Measurements from ENCODE around the gene FBLIM1. TPM values are rescaled to one million over a fixed set of nuclear protein-coding genes. Genes with fewer than 3 reads are reported as not detected.

FBLIM1 gene
- total RNA-seq, 1 experiment from 2014 or later: 25.6 TPM

GRCh38 chr1:15764269-15764764 is 5.7 kb downstream of the FBLIM1 start:
- intact Hi-C loops (cut with micrococcal nuclease; ENCODE audit: unreplicated experiment): no loop called here
- BruUV-seq (replicated peaks): no TSS peak
- Mint-ChIP-seq H3K4me1 (ENCODE audit: low read depth, unreplicated experiment) (peaks cover 12% of the 10 kb centered on the region), H3K27ac (ENCODE audit: unreplicated experiment) (peak overlapping the region; percentile 50), H3K9me3 (ENCODE audit: low read depth, unreplicated experiment) (no peaks in the 10 kb centered on the region), H3K4me3 (ENCODE audit: low read depth, unreplicated experiment) (no peak overlapping the region), H3K36me3 (ENCODE audit: insufficient read depth, unreplicated experiment) (peaks cover 15% of the 10 kb centered on the region), H3K27me3 (ENCODE audit: unreplicated experiment) (no peaks in the 10 kb centered on the region)
- TF ChIP-seq, protein P1, sequence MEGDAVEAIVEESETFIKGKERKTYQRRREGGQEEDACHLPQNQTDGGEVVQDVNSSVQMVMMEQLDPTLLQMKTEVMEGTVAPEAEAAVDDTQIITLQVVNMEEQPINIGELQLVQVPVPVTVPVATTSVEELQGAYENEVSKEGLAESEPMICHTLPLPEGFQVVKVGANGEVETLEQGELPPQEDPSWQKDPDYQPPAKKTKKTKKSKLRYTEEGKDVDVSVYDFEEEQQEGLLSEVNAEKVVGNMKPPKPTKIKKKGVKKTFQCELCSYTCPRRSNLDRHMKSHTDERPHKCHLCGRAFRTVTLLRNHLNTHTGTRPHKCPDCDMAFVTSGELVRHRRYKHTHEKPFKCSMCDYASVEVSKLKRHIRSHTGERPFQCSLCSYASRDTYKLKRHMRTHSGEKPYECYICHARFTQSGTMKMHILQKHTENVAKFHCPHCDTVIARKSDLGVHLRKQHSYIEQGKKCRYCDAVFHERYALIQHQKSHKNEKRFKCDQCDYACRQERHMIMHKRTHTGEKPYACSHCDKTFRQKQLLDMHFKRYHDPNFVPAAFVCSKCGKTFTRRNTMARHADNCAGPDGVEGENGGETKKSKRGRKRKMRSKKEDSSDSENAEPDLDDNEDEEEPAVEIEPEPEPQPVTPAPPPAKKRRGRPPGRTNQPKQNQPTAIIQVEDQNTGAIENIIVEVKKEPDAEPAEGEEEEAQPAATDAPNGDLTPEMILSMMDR (IDR thresholded peaks at IDR 0.05; ENCODE audit: unreplicated experiment): no peak
- CTCF ChIA-PET: no interaction called here
- no peak for DNase-seq

- no peak for DNase-seq
- CTCF ChIA-PET: no interaction called here
- no TSS peak for BruUV-seq (replicated peaks)
- H3K9me3 Mint-ChIP-seq (ENCODE audit: low read depth, unreplicated experiment): no peaks in the 10 kb centered on the region
- peaks cover 15% of the 10 kb centered on the region for H3K36me3 Mint-ChIP-seq (ENCODE audit: insufficient read depth, unreplicated experiment)
- no peaks in the 10 kb centered on the region for H3K27me3 Mint-ChIP-seq (ENCODE audit: unreplicated experiment)
- no peak overlapping the region for H3K4me3 Mint-ChIP-seq (ENCODE audit: low read depth, unreplicated experiment)
- H3K4me1 Mint-ChIP-seq (ENCODE audit: low read depth, unreplicated experiment): peaks cover 12% of the 10 kb centered on the region
- TF ChIP-seq, protein P1 (IDR thresholded peaks at IDR 0.05; ENCODE audit: unreplicated experiment): no peak
- H3K27ac Mint-ChIP-seq (ENCODE audit: unreplicated experiment): no peak overlapping the region
- intact Hi-C loops (cut with micrococcal nuclease; ENCODE audit: unreplicated experiment): no loop called here
Measured at GRCh38 chr1:15764890-15765289, 6.3 kb downstream of the FBLIM1 start.

- CTCF ChIA-PET: no interaction called here
- Mint-ChIP-seq H3K27me3 (ENCODE audit: unreplicated experiment) (no peaks in the 10 kb centered on the region), H3K36me3 (ENCODE audit: insufficient read depth, unreplicated experiment) (peaks cover 18% of the 10 kb centered on the region), H3K27ac (ENCODE audit: unreplicated experiment) (no peak overlapping the region), H3K4me3 (ENCODE audit: low read depth, unreplicated experiment) (no peak overlapping the region), H3K9me3 (ENCODE audit: low read depth, unreplicated experiment) (no peaks in the 10 kb centered on the region), H3K4me1 (ENCODE audit: low read depth, unreplicated experiment) (peaks cover 12% of the 10 kb centered on the region)
- intact Hi-C loops (cut with micrococcal nuclease; ENCODE audit: unreplicated experiment): no loop called here
- TF ChIP-seq, protein P1 (IDR thresholded peaks at IDR 0.05; ENCODE audit: unreplicated experiment): no peak
- DNase-seq: no peak
- no TSS peak for BruUV-seq (replicated peaks)
Measured at GRCh38 chr1:15765495-15766194, 7.0 kb downstream of the FBLIM1 start.

DNA sequence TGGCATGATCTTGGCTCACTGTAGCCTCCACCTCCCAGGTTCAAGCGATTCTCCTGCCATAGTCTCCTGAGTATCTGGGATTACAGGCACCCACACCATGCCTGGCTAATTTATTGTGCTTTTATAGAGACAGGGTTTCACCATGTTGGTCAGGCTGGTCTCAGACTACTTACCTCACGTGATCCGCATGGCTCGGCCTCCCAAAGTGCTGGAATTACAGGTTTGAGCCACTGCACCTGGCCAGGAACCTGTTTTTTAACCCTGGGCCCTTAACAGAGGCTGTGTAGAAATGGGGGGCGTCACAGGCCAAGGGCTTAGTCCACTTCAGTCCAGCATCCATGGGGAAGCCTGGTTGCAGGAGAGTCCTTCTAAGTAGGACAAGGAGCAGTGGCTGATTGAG is 9.3 kb downstream of the FBLIM1 start:
- H3K4me3 Mint-ChIP-seq (ENCODE audit: low read depth, unreplicated experiment): no peak overlapping the region
- no peak for DNase-seq
- H3K36me3 Mint-ChIP-seq (ENCODE audit: insufficient read depth, unreplicated experiment): peaks cover 22% of the 10 kb centered on the region
- no TSS peak for BruUV-seq (replicated peaks)
- no peak overlapping the region for H3K27ac Mint-ChIP-seq (ENCODE audit: unreplicated experiment)
- intact Hi-C loops (cut with micrococcal nuclease; ENCODE audit: unreplicated experiment): no loop called here
- H3K4me1 Mint-ChIP-seq (ENCODE audit: low read depth, unreplicated experiment): peaks cover 12% of the 10 kb centered on the region
- no peaks in the 10 kb centered on the region for H3K27me3 Mint-ChIP-seq (ENCODE audit: unreplicated experiment)
- CTCF ChIA-PET: no interaction called here
- TF ChIP-seq, protein P1 (IDR thresholded peaks at IDR 0.05; ENCODE audit: unreplicated experiment): no peak
- H3K9me3 Mint-ChIP-seq (ENCODE audit: low read depth, unreplicated experiment): no peaks in the 10 kb centered on the region

All from Calu3 (cell line).